Lower leg skin (tissue), 4 donors: ENCODE measurements around the gene TCF7L2. TPM values are rescaled to one million over a fixed set of nuclear protein-coding genes. Genes with fewer than 3 reads are reported as not detected.

ENCODE experiments used
- DNase-seq, 2 donors: peaks; one replicate each; pipeline ENCODE4 v3.0.0-alpha.2; 2019; ENCODE audit warnings: low spot score in 2 of 2
- H3K4me3 ChIP-seq: fragments of 200-600 bp; sonication (generic); 2 replicates; pipeline ENCODE4 v1.5.1; 2017; ENCODE audit warnings: mild to moderate bottlenecking, low read depth; ENCODE audit not compliant: poor library complexity, severe bottlenecking
- POLR2A ChIP-seq, 2 donors: fragments of 450-650 bp; IDR thresholded peaks; one replicate each; pipeline ENCODE4 v1.6.1; 2016 to 2017; ENCODE audit warnings: antibody characterized with exemption in 2 of 2, mild to moderate bottlenecking in 1 of 2, moderate library complexity in 1 of 2
- WGBS, 2 donors: methylation state at CpG; one replicate each; pipeline ENCODE4 v1.1.5; 2018; 5-methylcytosine and 5-hydroxymethylcytosine counted together
- intact Hi-C: fragments of 100-400 bp; cut with DNase I; formaldehyde crosslinking; loops from one replicate; pipeline ENCODE4 v1.15.0; 2023; ENCODE audit warnings: low total_unique reads
- total RNA-seq, 4 donors: library from RNA; depleted of rRNA; stranded (reverse); fragments of >200 nt; gene quantifications; one replicate each; pipeline ENCODE4 v1.1.0, GENCODE V29; 2016
- TF ChIP-seq, protein P1 (sequence below), 3 donors: fragments of 450-650 bp; IDR thresholded peaks; one replicate each; pipeline ENCODE4 v1.5.1; 2016; ENCODE audit warnings: antibody characterized with exemption in 3 of 3, mild to moderate bottlenecking in 3 of 3, moderate library complexity in 2 of 3

Gene TCF7L2
- total RNA-seq, 4 donors from 2014 or later = 5.6 to 23.1 (median 16.2) TPM

DNA sequence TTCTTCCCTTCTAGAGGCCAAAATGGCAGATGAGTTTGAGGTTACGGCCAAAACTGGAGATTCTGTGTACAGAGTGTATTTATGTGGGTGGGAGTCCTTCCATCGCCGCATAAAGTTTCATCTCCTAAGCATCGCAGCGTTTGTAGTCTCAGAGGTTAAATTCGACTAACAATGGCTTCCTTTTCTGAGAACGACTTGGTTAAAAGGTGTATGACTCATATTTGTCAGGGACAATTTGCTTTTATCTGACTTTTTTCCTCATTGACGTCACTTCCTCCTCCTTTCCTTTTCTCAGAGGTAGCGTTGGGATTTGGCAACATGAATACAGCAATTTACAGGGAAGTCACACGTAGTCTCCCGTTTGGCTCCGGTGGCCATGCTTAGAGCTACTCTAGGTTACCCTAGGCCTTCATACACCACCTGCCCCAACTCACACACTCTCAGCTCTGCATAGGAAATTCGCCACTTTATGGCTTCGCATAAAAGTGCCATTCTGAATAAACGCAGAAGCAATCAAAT lies 37.6 kb upstream of the TCF7L2 start:
- intact Hi-C loops = no loop called here
- peak in 1 of 2 donors; percentile 14 for DNase-seq
- 85% methylated on average over 15 of the region's 15 CpGs for WGBS, 2 donors
- no peak for TF ChIP-seq POLR2A (IDR thresholded peaks at IDR 0.05)
- TF ChIP-seq, protein P1, sequence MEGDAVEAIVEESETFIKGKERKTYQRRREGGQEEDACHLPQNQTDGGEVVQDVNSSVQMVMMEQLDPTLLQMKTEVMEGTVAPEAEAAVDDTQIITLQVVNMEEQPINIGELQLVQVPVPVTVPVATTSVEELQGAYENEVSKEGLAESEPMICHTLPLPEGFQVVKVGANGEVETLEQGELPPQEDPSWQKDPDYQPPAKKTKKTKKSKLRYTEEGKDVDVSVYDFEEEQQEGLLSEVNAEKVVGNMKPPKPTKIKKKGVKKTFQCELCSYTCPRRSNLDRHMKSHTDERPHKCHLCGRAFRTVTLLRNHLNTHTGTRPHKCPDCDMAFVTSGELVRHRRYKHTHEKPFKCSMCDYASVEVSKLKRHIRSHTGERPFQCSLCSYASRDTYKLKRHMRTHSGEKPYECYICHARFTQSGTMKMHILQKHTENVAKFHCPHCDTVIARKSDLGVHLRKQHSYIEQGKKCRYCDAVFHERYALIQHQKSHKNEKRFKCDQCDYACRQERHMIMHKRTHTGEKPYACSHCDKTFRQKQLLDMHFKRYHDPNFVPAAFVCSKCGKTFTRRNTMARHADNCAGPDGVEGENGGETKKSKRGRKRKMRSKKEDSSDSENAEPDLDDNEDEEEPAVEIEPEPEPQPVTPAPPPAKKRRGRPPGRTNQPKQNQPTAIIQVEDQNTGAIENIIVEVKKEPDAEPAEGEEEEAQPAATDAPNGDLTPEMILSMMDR (IDR thresholded peaks at IDR 0.05) = no peak
- no peak overlapping the region for H3K4me3 ChIP-seq

DNA sequence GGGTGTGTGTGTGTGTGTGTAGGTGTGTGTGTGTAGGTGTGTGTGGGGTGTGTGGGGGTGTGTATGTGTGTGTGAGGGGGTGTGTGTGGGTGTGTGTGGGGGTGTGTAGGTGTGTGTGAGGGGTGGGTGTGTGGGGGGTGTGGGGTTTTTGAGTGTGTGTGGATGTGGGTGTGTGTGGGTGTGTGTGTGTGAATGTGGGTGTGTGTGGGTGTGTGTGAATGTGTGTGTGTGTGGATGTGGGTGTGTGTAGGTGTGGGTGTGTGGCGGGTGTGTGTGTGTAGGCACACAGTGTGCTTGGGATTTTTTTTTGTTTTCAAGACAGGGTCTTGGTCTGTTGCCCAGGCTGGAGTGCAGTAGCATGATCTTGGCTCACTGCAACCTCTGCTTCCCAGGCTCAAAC lies 36.8 kb upstream of the TCF7L2 start:
- intact Hi-C loops = no loop called here
- H3K4me3 ChIP-seq = no peak overlapping the region
- TF ChIP-seq, protein P1 (IDR thresholded peaks at IDR 0.05) = no peak
- TF ChIP-seq POLR2A (IDR thresholded peaks at IDR 0.05) = no peak
- WGBS, 2 donors = 87 to 88% methylated on average over 1 of the region's 1 CpG
- DNase-seq = peak in 1 of 2 donors; percentile 18

DNA sequence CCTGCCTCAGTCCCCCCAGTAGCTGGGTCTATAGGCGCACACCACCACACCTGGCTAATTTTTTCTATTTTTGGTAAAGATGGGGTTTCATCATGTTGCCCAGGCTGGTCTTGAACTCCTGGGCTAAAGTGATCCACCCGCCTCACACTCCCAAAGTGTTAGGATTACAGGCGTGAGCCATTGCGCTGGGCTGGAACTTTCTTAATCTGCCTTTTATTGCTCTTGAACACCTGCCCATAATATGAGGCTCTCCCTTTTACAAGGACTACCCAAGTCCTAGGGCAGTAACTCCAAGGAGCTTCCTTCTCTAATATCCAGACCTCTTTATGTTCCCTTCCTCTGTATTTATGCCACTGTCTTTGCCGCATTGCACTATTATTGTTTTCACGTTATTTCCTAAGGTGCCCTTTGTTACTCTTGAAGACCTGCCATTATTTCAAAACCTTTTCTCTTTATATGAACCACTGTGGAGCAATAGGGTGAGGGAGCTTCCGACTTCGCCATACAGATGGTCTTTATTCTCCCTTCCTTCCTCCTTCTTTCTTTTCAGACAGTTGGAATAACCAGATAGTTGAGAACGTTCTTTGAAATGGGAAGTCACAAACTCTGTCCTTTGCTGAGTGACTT lies 36.3 kb upstream of the TCF7L2 start:
- WGBS, 2 donors = 75 to 79% methylated on average over 9 of the region's 9 CpGs
- no peak for TF ChIP-seq POLR2A (IDR thresholded peaks at IDR 0.05)
- TF ChIP-seq, protein P1 (IDR thresholded peaks at IDR 0.05) = no peak
- no peak overlapping the region for H3K4me3 ChIP-seq
- intact Hi-C loops = no loop called here
- no peak for DNase-seq

DNA sequence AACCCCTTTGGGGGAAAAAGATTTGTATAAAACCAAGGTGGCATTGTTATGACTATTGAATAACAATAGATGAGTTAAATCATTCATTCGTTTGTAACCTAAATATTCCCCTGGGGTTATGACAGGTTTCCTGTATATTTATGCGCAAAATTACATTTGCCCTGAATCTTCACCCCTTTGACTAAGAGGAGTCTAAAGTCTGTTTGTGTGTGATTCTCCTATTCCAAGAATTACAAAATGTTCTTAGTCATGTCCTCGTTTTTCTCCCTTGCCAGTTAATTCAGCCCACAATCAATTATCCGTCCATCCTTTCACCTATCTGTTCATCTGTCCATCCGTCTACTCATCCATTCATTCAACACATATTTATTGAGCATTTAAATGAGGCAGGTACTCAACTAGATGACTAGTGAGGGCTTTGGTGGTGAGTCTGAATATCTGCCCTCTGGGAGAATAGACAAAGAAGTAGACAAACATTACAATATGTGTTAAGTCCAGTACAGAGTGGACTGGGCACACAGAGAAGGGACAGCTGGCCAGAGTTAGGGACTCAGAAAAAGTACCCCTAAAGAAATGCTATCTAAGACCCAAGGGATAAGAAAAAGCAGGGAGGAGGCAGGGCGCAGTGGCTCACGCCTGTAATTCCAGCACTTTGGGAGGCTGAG lies 35.6 kb upstream of the TCF7L2 start:
- TF ChIP-seq, protein P1 (IDR thresholded peaks at IDR 0.05) = no peak
- no peak for TF ChIP-seq POLR2A (IDR thresholded peaks at IDR 0.05)
- DNase-seq = no peak
- H3K4me3 ChIP-seq = no peak overlapping the region
- intact Hi-C loops = no loop called here
- WGBS, 2 donors = 72 to 76% methylated on average over 7 of the region's 7 CpGs

DNA sequence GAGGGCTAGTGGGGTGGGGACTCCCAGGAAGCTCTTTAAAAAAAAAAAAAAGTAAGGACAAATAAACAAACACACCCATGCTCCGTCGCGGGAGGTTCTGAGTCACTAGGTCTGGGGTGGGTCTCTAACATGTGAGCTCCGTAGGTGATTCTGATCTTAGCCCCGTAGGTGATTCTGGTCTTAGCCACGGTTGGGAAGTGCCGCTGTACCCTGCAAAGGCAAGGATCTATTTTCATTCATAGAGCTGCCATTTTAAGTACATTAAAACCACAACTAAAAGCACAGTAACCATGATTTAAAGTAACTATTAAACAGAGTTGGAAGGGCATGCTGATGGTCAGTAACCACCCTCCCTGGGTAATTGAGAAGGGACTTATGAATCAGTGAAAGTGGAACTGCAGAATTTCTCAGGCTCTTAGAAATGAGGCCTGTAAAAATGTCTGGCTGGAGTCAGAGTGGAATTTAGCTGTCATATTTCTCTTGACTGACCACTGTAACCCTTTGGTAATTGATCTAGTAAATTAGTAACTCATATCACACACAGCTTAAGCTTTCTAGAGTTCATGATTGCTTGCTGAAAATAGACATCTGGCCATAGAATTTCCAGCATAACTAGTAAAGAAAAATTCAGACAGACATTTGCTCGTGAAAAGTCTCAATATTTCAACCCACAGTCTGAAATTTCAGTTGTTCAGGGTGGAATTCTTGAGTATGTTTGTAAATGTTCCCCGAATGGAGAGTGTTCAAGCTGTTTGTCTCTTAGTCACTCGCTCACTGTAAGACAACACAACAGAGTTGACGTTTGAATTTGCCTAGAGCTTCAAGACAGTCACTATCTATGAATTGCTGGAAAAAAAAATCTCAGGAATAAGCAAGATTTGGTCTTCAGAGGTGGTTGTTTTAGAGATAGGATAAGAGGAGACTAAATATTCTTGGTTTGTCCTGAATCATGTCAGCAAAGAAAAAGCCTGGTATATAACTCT lies 34.2 kb upstream of the TCF7L2 start:
- WGBS, 2 donors = 56 to 59% methylated on average over 11 of the region's 11 CpGs
- peak; percentile 62 to 77 for DNase-seq
- no peak overlapping the region for H3K4me3 ChIP-seq
- intact Hi-C loops = no loop called here
- TF ChIP-seq, protein P1 (IDR thresholded peaks at IDR 0.05) = no peak
- no peak for TF ChIP-seq POLR2A (IDR thresholded peaks at IDR 0.05)
